ENCODE measurements around the gene RALGDS.

Gene RALGDS

DNA sequence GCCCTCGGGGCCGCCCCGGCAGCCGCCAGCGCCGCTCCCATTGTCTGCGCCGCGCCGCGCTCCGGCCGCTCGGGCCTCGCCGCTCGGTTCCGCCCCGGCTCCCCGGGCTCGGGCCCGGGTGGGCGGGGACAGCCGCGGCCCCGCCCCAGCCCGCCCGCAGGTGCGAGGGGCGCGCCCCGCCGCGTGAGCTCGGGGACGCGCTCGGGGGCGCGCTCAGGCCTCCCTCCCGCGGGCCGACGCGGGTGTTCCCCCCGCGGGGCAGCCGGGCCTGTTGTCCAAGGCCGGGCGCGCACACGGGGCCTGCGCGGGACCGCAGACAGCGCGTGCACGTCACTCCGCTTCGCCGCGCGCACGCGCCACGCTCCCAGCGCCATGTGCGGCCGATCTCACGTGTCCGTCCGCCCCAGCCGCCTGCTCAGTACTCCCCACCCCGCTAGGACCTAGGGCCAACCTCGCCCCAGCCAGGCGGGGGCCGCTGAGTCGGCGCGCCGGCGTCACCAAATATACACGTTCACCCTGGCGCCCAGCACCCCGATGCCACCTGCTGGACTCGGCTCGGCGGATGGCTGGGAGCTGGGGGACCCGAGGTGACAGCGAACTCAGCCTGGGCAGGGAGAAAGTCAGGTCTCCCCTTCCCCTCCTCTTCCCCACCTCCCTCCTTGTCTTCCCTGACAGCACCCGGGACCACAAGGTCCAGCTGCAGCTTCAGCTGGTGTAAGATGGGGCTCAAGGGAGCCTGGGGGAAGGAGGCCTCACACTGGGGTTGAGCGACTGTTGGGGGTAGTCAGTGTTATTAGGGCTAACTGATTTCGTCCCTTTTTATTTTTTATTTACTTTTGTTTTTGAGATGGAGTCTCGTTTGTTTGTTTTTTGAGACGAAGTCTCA lies 28.3 kb upstream of the RALGDS start (continued):
- peak; percentile 26; the same call in 1 of the 2 replicates for TF ChIP-seq REST (tag by site-specific recombination; IDR thresholded peaks at IDR 0.05)
- no peak for TF ChIP-seq SETDB1 (IDR thresholded peaks at IDR 0.05; ENCODE audit: insufficient read length, low read length)
- no peak for TF ChIP-seq ZNF48 (tag by site-specific recombination; IDR thresholded peaks at IDR 0.05)
- no peak; the same call in 1 of the 2 replicates for TF ChIP-seq ZNF513 (tag by site-specific recombination; IDR thresholded peaks at IDR 0.05)
- TF ChIP-seq SP7 (tag by site-specific recombination; IDR thresholded peaks at IDR 0.05) = peak; percentile 84

GRCh38 chr9:133148199-133149129 lies 27.4 kb upstream of the RALGDS start:
- POLR2A ChIA-PET = interaction anchor here (0.6 to 2.1 kb wide), 14 partner anchors 11 to 1514 kb away, joined by 3 to 11 read pairs (median 5); partner anchors contain the start of genes GTF3C5, MED22 and RPL7A
- Histone ChIP-seq H3K9me3 (ENCODE audit: control insufficient read depth, insufficient read depth, low read depth, low read length) (no peaks in the 10 kb centered on the region), H3K4me1 (ENCODE audit: control insufficient read depth, insufficient read depth, low read length) (peaks cover 3% of the 10 kb centered on the region; the same call in 1 of the 2 replicates), H3K27ac (ENCODE audit: extremely low read depth, low read depth, low read length) (peak overlapping the region; percentile 89), H3K4me3 (ENCODE audit: low read depth, low read length) (peak overlapping the region; percentile 64), H3K36me3 (ENCODE audit: control insufficient read depth in 2 of 2, insufficient read depth in 1 of 2, low read length in 2 of 2) (no peaks in the 10 kb centered on the region)
- CTCF ChIA-PET = interaction anchor here (0.6 to 7.8 kb wide), 38 partner anchors 8 to 1576 kb away, joined by 3 to 342 read pairs (median 6); partner anchors contain the start of gene GTF3C5
- TF ChIP-seq, protein P1, sequence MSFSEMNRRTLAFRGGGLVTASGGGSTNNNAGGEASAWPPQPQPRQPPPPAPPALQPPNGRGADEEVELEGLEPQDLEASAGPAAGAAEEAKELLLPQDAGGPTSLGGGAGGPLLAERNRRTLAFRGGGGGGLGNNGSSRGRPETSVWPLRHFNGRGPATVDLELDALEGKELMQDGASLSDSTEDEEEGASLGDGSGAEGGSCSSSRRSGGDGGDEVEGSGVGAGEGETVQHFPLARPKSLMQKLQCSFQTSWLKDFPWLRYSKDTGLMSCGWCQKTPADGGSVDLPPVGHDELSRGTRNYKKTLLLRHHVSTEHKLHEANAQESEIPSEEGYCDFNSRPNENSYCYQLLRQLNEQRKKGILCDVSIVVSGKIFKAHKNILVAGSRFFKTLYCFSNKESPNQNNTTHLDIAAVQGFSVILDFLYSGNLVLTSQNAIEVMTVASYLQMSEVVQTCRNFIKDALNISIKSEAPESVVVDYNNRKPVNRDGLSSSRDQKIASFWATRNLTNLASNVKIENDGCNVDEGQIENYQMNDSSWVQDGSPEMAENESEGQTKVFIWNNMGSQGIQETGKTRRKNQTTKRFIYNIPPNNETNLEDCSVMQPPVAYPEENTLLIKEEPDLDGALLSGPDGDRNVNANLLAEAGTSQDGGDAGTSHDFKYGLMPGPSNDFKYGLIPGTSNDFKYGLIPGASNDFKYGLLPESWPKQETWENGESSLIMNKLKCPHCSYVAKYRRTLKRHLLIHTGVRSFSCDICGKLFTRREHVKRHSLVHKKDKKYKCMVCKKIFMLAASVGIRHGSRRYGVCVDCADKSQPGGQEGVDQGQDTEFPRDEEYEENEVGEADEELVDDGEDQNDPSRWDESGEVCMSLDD (tag by site-specific recombination; IDR thresholded peaks at IDR 0.05) = peak; percentile 48; the same call in 1 of the 2 replicates
- TF ChIP-seq, protein P2, sequence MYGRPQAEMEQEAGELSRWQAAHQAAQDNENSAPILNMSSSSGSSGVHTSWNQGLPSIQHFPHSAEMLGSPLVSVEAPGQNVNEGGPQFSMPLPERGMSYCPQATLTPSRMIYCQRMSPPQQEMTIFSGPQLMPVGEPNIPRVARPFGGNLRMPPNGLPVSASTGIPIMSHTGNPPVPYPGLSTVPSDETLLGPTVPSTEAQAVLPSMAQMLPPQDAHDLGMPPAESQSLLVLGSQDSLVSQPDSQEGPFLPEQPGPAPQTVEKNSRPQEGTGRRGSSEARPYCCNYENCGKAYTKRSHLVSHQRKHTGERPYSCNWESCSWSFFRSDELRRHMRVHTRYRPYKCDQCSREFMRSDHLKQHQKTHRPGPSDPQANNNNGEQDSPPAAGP (tag by site-specific recombination; IDR thresholded peaks at IDR 0.05) = peak; percentile 42; the same call in 1 of the 2 replicates
- TF ChIP-seq ZBTB20 (tag by site-specific recombination; IDR thresholded peaks at IDR 0.05) (peak; percentile 68; the same call in 1 of the 2 replicates), ZNF10 (tag by site-specific recombination; IDR thresholded peaks at IDR 0.05) (no peak), ZNF596 (tag by site-specific recombination; IDR thresholded peaks at IDR 0.05) (no peak), ZNF473 (tag by site-specific recombination; IDR thresholded peaks at IDR 0.05) (no peak), ZBTB48 (tag by site-specific recombination; IDR thresholded peaks at IDR 0.05) (0 out of 2 replicates have a peak, but pooled peaks have one; percentile 38), ZNF776 (tag by site-specific recombination; IDR thresholded peaks at IDR 0.05; ENCODE audit: borderline replicate concordance) (no peak), ZNF335 (tag by site-specific recombination; conservative IDR thresholded peaks at IDR 0.05) (peak; percentile 30), RBAK (tag by site-specific recombination; IDR thresholded peaks at IDR 0.05) (no peak), ZSCAN30 (tag by site-specific recombination; IDR thresholded peaks at IDR 0.05) (no peak), KLF8 (tag by site-specific recombination; IDR thresholded peaks at IDR 0.05) (peak; percentile 49; the same call in 1 of the 2 replicates), ZNF174 (tag by site-specific recombination; IDR thresholded peaks at IDR 0.05) (no peak)
- TF ChIP-seq, protein P3, sequence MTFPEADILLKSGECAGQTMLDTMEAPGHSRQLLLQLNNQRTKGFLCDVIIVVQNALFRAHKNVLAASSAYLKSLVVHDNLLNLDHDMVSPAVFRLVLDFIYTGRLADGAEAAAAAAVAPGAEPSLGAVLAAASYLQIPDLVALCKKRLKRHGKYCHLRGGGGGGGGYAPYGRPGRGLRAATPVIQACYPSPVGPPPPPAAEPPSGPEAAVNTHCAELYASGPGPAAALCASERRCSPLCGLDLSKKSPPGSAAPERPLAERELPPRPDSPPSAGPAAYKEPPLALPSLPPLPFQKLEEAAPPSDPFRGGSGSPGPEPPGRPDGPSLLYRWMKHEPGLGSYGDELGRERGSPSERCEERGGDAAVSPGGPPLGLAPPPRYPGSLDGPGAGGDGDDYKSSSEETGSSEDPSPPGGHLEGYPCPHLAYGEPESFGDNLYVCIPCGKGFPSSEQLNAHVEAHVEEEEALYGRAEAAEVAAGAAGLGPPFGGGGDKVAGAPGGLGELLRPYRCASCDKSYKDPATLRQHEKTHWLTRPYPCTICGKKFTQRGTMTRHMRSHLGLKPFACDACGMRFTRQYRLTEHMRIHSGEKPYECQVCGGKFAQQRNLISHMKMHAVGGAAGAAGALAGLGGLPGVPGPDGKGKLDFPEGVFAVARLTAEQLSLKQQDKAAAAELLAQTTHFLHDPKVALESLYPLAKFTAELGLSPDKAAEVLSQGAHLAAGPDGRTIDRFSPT (tag by site-specific recombination; IDR thresholded peaks at IDR 0.05) = peak; percentile 38; the same call in 1 of the 2 replicates
- TF ChIP-seq, protein P4, sequence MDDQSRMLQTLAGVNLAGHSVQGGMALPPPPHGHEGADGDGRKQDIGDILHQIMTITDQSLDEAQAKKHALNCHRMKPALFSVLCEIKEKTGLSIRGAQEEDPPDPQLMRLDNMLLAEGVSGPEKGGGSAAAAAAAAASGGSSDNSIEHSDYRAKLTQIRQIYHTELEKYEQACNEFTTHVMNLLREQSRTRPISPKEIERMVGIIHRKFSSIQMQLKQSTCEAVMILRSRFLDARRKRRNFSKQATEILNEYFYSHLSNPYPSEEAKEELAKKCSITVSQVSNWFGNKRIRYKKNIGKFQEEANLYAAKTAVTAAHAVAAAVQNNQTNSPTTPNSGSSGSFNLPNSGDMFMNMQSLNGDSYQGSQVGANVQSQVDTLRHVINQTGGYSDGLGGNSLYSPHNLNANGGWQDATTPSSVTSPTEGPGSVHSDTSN (CRISPR knock-in tag; IDR thresholded peaks at IDR 0.05) = 0 out of 2 replicates have a peak, but pooled peaks have one; percentile 40
